ENCODE measurements around the gene BCKDHB.
A peak's percentile ranks its signal among the peaks of the same experiment; 100 is the strongest.

BCKDHB gene

DNA sequence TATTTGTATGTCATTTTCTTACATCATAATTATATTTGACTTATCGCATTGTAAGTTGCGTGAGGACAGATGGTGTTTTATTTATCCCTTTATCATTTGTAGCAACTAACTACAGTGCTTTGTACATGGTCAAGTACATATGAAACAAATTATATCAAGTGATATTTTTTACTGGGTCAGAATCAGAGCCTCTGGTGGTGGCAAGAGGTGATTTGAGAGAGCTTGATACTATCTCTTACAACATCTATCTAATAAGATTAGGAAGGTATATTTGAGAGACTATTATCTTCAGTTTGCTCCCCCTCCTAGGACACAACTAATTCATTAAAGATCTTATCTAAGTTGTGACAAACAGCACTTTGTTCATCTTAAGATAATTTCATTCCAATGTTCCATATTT is 47.7 kb downstream of the BCKDHB start:
- DNase-seq: no peak

DNA sequence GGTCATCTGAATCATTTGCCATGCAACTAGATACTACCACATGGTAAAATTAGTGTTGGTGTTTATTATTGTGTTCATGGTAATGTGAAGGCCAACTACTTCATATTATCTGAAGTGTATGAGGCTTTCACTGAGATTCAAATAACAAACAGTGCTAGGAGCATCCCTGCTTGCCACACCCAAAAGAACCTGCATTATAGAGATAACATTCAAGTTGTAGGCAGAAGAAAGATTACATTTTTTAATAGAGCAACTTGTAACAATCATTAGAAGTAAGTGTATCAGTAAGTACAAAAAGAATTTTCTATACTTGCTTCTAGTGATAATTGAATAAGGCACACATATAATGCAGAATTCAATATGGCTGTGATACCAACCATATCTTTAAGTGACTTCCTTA is 49.8 kb downstream of the BCKDHB start:
- DNase-seq: no peak

DNA sequence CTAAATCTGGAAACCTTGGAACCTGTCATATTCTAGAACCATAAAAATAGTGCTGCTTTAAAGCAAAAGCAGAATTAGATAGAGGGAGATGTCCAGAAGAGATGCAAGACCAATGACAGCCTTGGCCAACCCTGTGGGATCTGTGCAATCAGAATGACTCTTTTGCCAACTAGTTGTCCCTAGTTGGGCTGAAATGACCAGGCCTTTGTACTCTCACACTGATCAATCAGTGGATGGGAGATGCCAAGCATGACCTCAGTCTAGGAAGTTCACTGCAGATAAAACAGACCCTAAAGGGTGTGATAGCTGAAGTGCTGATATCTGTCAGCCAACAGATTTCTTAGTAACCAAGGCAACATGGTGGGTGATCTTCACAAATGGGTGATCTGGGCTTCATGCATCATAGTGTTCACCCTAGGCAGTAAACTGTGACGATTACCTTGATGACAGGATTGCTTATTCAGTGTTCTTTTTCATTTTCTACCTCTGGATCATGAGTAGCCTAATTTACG is 52.1 kb downstream of the BCKDHB start:
- DNase-seq: no peak

GRCh38 chr6:80161434-80161833 is 55.0 kb downstream of the BCKDHB start:
- DNase-seq: no peak

GRCh38 chr6:80163754-80164187 is 57.3 kb downstream of the BCKDHB start:
- no peak for DNase-seq

- DNase-seq: no peak
These were observed 58.7 kb downstream of the BCKDHB start for GRCh38 chr6:80165143-80165542.

DNA sequence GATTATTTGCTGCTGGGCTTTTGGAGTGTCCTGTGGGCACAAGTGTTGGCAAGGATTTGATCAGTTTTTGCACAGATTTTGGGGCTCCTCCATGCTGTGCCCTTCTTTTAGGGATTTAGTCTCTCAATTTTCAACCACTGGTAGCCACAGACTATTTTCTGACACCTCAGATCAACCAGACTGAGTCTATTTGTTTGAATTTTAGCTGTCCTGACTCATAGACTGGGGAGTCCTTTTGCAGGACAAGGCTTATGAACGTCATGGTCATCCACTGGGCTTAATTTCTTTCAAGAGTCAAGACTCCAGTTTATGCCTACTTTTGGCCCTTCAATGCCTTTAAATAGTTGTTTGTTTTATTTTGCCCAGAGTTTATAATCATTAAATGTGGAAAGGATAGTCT is 59.3 kb downstream of the BCKDHB start:
- DNase-seq: no peak

DNA sequence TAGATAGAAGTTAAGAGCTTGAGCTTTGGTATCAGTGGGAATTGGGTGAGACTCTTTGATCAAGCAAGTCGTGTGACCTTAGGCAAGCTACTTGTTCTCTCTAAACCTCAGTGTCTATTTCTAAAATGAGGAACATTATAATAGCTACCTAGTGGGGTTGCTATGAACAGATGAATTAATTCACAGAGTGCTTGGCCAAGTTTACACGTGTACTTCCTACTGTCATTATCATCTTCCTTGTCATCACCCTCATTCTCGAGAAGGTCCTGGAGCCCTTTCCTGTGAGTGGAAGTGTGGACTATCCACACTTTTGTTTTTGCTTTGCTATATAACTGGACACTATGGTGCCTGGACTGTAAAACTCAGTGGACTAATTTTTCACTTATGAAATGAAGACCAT is 64.0 kb downstream of the BCKDHB start:
- DNase-seq: no peak

- no peak for DNase-seq
These were observed 66.9 kb downstream of the BCKDHB start for GRCh38 chr6:80173411-80173810.

GRCh38 chr6:80174900-80175572 is 68.6 kb downstream of the BCKDHB start:
- no peak for DNase-seq

- no peak for DNase-seq
These were observed 73.2 kb downstream of the BCKDHB start for GRCh38 chr6:80179695-80180094.

DNA sequence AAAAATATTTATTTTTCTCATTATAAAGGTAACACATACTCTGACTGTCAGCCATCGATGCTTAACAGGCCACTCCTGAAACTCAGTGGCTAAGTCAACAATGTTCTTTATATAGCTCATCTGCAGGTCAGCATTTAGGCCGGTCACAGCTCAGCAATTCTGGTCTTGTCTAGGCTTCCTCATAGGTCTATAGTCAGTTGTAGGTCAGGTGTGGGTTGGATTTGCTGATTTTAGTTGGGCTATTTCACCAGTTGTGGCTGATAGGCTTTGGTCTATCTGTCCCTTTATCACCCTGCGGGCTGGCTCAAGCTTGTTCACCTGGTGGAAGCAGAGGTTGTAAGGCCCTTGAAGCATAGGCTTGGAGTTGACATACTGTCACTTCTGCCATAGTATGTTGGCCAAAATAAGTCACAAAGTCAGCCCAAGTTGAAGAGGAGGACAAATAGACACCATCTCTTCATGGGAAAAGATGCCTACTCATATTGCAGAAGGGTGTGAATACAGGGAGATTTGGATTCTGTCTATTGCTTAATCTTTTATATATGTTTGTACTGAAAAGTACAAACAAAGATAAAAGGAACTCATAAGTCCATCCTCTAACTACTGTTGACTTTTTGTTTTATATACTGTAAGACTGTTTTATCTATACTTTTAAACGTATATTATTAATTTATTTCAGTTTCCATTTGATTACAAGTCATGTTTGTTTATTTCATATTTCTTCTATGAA is 75.0 kb downstream of the BCKDHB start:
- DNase-seq: no peak

DNA sequence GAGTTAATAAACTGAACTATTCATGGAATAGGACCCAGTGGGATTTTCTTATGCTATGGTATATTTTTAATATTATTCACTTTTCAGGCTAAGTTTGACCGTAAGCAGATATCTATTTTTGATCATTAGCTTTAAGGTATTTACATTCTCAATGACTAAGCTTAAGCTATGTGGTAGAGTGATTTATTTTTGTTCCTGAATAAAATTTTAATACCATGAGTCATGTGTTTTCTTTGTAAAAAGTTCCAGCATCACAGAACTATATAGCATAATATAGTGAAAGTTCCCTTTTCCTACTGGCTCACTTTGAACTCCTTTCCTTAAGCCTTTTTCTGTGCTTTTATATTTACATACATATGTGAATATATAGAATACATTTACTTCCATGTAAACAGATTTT is 75.8 kb downstream of the BCKDHB start:
- DNase-seq: no peak

GRCh38 chr6:80183019-80183795 is 76.7 kb downstream of the BCKDHB start:
- no peak for DNase-seq

DNA sequence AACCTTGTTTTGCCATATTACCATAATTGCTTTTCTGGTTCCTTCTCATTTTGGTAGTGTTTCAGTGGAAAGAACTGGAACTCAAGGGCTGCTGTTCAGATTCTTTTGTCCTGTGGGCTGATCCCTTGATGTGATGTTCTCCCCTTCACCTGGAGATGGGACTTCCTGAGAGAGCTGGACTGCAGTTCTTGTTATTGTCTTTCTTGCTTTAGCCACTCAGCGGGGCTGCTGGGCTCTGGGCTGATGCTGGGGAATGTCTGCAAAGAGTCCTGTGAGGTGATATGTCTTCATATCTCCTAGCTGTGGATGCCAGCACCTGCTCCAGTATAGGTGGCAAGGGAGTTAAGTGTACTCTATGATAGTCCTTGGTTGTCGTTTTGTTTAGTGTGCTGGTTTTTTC is 79.0 kb downstream of the BCKDHB start:
- no peak for DNase-seq

GRCh38 chr6:80186082-80186481 is 79.6 kb downstream of the BCKDHB start:
- DNase-seq: peak; percentile 73

DNA sequence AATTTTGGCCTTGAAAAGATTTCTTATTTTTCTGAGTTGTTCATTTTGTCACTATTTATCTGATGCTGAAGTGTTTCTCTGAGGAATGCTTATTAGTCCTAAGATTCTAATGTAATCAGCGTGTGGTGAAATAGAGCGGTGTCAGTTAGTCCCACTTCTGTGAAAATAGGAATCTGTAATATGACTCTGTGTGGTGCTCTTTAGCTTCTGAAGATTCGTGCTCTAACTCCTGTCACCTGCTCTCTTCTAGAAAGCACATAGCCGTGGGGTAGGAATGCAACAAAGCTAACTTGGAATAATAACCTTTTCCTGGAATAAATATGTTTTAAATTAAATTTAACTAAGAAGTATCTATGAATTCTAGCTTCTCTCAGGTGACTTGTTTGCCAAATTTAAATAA is 90.4 kb downstream of the BCKDHB start:
- DNase-seq: no peak

DNA sequence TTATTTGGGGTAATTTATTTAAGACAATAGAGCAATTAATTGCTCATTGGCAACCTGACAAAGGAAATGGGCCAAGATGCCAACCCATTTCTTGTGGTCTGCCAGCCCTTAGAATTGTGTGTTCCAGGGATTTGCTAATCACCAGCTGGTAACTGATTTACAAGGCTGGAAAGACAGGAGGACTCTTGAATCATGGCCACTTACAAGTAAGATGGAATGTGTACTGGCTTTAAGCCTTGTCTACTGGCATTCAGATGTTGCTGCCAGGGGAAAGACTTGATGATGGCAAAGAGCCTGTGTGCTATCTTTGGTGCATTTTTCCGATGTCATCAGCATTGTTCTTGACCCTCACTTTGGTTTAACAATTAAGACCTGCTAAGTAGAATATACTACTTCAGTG is 91.0 kb downstream of the BCKDHB start:
- no peak for DNase-seq

GRCh38 chr6:80197986-80198385 is 91.5 kb downstream of the BCKDHB start:
- no peak for DNase-seq

DNA sequence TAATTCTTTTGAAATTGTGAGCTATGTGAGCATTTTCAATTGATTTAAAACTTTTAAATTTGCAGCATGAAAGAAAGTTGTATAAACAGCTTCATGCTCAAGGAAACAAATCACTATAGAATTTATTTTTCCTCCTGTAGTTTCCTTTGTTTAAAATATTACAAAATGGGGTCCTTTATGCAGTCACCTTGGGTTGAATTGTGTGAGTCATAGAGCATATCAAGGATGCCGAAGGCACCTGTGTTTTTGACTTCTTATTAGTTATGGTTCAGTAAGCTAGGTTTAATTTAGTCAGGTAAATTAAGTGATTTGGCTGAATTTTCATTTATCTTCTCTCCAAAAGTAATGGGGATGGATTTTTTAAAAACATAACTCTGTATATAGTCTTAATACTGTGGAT is 96.8 kb downstream of the BCKDHB start:
- DNase-seq: no peak

DNA sequence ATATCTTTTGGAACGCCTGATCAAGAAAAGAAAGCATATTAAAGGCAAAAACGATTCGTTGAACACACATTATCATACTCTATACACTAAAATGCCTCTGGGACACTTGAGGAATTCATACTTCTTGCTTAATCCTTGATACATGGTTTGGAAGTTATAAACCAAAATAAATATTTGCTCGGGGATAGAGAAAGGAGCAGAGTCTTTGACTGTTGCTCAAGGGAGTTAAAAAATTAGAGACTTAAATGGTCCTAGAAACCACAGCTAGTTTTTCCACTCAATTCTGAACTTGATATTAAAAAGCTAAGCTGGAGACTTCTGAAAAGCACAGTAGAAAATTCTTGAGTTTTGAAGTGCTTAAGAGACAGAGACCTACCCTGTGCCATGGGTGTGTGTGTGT is 98.9 kb downstream of the BCKDHB start:
- no peak for DNase-seq

DNA sequence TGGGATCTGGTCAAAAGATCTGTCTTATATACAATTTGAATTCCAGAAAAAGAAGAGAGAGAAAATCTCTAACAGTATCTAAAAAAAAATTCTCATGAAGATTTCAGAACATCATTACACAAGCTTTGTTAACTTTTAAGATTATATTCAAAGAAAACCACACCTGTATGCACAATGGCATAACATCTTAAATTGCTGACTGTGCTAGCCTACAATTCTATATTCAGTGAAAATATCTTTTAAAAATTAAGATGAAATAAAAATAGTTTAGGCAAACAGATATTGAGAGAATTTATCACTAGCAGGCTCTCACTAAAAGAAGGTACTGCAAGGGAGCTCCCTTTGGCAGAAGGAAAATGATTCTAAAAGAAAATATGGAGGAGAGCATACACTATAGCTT is 100.3 kb downstream of the BCKDHB start:
- no peak for DNase-seq

GRCh38 chr6:80209430-80209829 is 103.0 kb downstream of the BCKDHB start:
- no peak for DNase-seq

DNA sequence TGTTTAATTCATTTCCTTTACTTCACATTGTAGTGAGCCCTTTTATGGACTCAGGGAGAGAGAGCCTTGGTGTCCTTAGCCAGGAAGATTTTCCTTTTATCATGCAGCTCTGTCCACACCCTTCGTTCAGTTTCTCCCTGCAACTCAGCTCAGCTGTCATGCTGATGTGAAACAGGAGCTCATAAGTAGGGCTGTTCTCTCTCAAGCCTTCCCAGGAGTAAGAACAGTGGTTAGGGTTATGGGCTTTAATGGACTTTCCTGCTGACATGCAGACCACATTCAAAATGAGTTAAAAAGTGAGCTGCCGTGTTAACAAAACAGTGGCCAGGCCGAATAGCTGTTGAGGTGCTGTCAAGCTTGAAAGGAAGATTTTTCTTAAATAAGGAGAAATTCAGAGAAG is 104.1 kb downstream of the BCKDHB start:
- DNase-seq: peak; percentile 33

Data from DMS79 (cell line).